Measurements from ENCODE around the gene MPDU1. TPM values are rescaled to one million over a fixed set of nuclear protein-coding genes. Genes with fewer than 3 reads are reported as not detected.

MPDU1 gene
- total RNA-seq, 1 experiment from 2014 or later, result 73.1 TPM

DNA sequence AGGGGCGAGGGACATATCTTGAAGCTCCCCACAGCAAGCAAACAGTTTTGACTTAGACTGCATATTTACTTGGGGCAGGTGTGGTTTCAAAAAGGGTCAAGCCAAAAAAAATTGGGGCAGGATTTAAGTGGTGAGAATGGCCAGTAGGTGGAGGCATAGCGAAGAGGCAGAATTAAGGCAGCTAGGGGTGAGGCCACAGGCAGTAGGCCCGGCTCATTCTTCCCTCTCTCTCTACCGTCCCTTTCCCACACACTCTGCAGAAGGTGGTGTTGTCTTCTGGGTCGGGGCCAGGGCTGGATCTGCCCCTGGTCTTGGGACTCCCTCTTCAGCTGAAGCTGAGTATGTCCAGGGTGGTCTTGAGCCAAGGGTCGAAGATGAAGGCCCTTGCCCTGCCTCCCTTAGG lies 48.8 kb downstream of the MPDU1 start:
- peaks cover 26 to 38% of the 10 kb centered on the region in 2 experiments for H3K4me1 Mint-ChIP-seq
- H3K14ac ChIP-seq (ENCODE audit: insufficient read depth, low read length), result no peak overlapping the region
- no peak overlapping the region for H3K23ac ChIP-seq (ENCODE audit: insufficient read length, low read depth, low read length)
- no peak overlapping the region for H4K91ac ChIP-seq (ENCODE audit: insufficient read length, low read depth, low read length)
- DNase-seq, result peak; percentile 82
- H3K9me3 ChIP-seq (ENCODE audit: control insufficient read depth, low read depth, low read length), result no peaks in the 10 kb centered on the region
- H2BK120ac ChIP-seq (ENCODE audit: low read depth, low read length, poor library complexity, severe bottlenecking), result no peak overlapping the region
- no peaks in the 10 kb centered on the region for H3K27me3 ChIP-seq (ENCODE audit: insufficient read depth, low read length)
- no CpG with 5 or more reads among the region's 6 CpGs for WGBS (ENCODE audit: extremely low coverage, insufficient read length, low lambda C conversion rate)
- H3K79me1 ChIP-seq (ENCODE audit: insufficient read depth, low read depth, low read length, poor library complexity, severe bottlenecking), result no peaks in the 10 kb centered on the region
- H3K27ac ChIP-seq (ENCODE audit: insufficient read length, low read depth, low read length), result no peak overlapping the region
- no peaks in the 10 kb centered on the region for H4K20me1 ChIP-seq (ENCODE audit: control insufficient read depth, insufficient read depth, insufficient read length)
- H3K4me1 ChIP-seq (ENCODE audit: insufficient read depth, low read length), result peaks cover 2% of the 10 kb centered on the region; the same call in 1 of the 2 replicates
- H3K4me3 Mint-ChIP-seq, result peak overlapping the region in 1 of 2 experiments; percentile 8; a peak in 1 of 5 replicates
- no peak overlapping the region for H2BK15ac ChIP-seq (ENCODE audit: low read depth, low read length)
- H3K9me3 Mint-ChIP-seq, result no peaks in the 10 kb centered on the region
- TF ChIP-seq, protein P1, sequence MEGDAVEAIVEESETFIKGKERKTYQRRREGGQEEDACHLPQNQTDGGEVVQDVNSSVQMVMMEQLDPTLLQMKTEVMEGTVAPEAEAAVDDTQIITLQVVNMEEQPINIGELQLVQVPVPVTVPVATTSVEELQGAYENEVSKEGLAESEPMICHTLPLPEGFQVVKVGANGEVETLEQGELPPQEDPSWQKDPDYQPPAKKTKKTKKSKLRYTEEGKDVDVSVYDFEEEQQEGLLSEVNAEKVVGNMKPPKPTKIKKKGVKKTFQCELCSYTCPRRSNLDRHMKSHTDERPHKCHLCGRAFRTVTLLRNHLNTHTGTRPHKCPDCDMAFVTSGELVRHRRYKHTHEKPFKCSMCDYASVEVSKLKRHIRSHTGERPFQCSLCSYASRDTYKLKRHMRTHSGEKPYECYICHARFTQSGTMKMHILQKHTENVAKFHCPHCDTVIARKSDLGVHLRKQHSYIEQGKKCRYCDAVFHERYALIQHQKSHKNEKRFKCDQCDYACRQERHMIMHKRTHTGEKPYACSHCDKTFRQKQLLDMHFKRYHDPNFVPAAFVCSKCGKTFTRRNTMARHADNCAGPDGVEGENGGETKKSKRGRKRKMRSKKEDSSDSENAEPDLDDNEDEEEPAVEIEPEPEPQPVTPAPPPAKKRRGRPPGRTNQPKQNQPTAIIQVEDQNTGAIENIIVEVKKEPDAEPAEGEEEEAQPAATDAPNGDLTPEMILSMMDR (conservative IDR thresholded peaks at IDR 0.05), result peak; percentile 78
- no peak overlapping the region for H4K5ac ChIP-seq (ENCODE audit: insufficient read length, low read depth, low read length)
- H2BK20ac ChIP-seq (ENCODE audit: low read depth, low read length, poor library complexity, severe bottlenecking), result no peak overlapping the region
- H2BK12ac ChIP-seq (ENCODE audit: insufficient read length, low read depth, low read length), result no peak overlapping the region
- no peak overlapping the region for H3K18ac ChIP-seq (ENCODE audit: insufficient read length, low read depth, low read length)
- no peak overlapping the region for H2BK5ac ChIP-seq (ENCODE audit: insufficient read length, low read length)
- H3T11ph ChIP-seq (ENCODE audit: low read length), result no peak overlapping the region
- peak overlapping the region in 2 of 3 experiments; percentile 25 to 77; a peak in 2 of 7 replicates for H3K27ac Mint-ChIP-seq
- no peaks in the 10 kb centered on the region for H3K79me2 ChIP-seq (ENCODE audit: insufficient read depth, low read length)
- H3K9ac ChIP-seq (ENCODE audit: extremely low read depth, insufficient read length, low read length), result no peak overlapping the region
- H3K4me2 ChIP-seq (ENCODE audit: insufficient read depth, insufficient read length, low read length), result no peak overlapping the region
- no peak overlapping the region for H2AFZ ChIP-seq (ENCODE audit: low read length)
- H3K36me3 Mint-ChIP-seq (ENCODE audit: insufficient read depth in 1 of 3, low read depth in 3 of 3), result no peaks in the 10 kb centered on the region
- peaks cover 3% of the 10 kb centered on the region; the same call in 1 of the 2 replicates for H3K27me3 Mint-ChIP-seq (ENCODE audit: low read depth)
- H4K8ac ChIP-seq (replicated peaks; ENCODE audit: insufficient read length, low read depth, low read length), result no peak overlapping the region
- no peak overlapping the region for H3K56ac ChIP-seq (ENCODE audit: insufficient read length, low read depth, low read length)
- no peak overlapping the region for H2AK5ac ChIP-seq (ENCODE audit: insufficient read length, low read length)
- H3K4ac ChIP-seq (ENCODE audit: low read depth, low read length), result no peak overlapping the region
- H3K23me2 ChIP-seq (ENCODE audit: insufficient read length, low read depth, low read length, poor library complexity, severe bottlenecking), result no peaks in the 10 kb centered on the region
